PC-3 (cell line): Measurements from ENCODE around the gene AAMDC.
"Not testable (repeated sequence)": the region's sequence is repeated elsewhere in the genome, so short reads cannot be mapped to it uniquely, and the experiment has no call there.

ENCODE experiments used
- CTCF ChIP-seq: fragments of 300-600 bp; sonication (generic); conservative IDR thresholded peaks from 2 replicates; pipeline ENCODE4 v1.5.1; 2017; ENCODE audit warnings: antibody characterized with exemption, low read depth, mild to moderate bottlenecking, low read length
- EZH2 ChIP-seq: fragments of 300-600 bp; sonication (generic); IDR thresholded peaks from one replicate; pipeline ENCODE4 v1.6.1; 2017; ENCODE audit warnings: antibody characterized with exemption, mild to moderate bottlenecking, low read length; ENCODE audit not compliant: unreplicated experiment
- EZH2phosphoT487 ChIP-seq: fragments of 300-600 bp; sonication (generic); IDR thresholded peaks from 2 replicates; pipeline ENCODE4 v1.6.1; 2018; ENCODE audit warnings: mild to moderate bottlenecking, antibody characterized with exemption, low read length, borderline replicate concordance

GRCh38 chr11:77891256-77891655 is 70.3 kb downstream of the AAMDC start:
- TF ChIP-seq EZH2, CTCF, EZH2phosphoT487: not testable (repeated sequence)
